HepG2 (cell line): ENCODE measurements around the gene HS3ST2. TPM values are rescaled to one million over a fixed set of nuclear protein-coding genes. Genes with fewer than 3 reads are reported as not detected.

Source experiments
- ARID5B ChIP-seq: IDR thresholded peaks from 2 replicates; pipeline ENCODE4 v1.4.0; 2020; ENCODE audit warnings: mild to moderate bottlenecking, missing genetic modification reagents
- EED ChIP-seq: sonication (generic); formaldehyde crosslinking; IDR thresholded peaks from 2 replicates; pipeline ENCODE4 v1.5.0; 2020; ENCODE audit warnings: mild to moderate bottlenecking, missing genetic modification reagents
- GATAD2A ChIP-seq: IDR thresholded peaks from 2 replicates; pipeline ENCODE4 v1.6.1; 2016
- HDAC2 ChIP-seq: sonication (generic); formaldehyde crosslinking; IDR thresholded peaks from 2 replicates; pipeline ENCODE4 v1.4.0; 2020; ENCODE audit warnings: missing genetic modification reagents
- KAT7 ChIP-seq: IDR thresholded peaks from 2 replicates; pipeline ENCODE4 v1.6.1; 2018; ENCODE audit warnings: borderline replicate concordance, missing compliant biosample characterization
- LCORL ChIP-seq, 2 experiments: fragments of 450-650 bp in 1 of 2; sonication (generic) in 1 of 2; formaldehyde crosslinking in 1 of 2; IDR thresholded peaks; 2 replicates each; pipeline versions ENCODE4 v1.5.0 to v1.6.1; 2017 to 2020; ENCODE audit warnings: antibody characterized with exemption in 1 of 2, missing genetic modification reagents in 1 of 2
- MED1 ChIP-seq: sonication (generic); formaldehyde crosslinking; IDR thresholded peaks from 2 replicates; pipeline ENCODE4 v1.4.0; 2020; ENCODE audit warnings: missing genetic modification reagents
- MNT ChIP-seq: fragments of 450-650 bp; IDR thresholded peaks from 2 replicates; pipeline ENCODE4 v1.6.1; 2016
- NKX3-1 ChIP-seq: sonication (generic); formaldehyde crosslinking; IDR thresholded peaks from 2 replicates; pipeline ENCODE4 v1.5.0; 2020; ENCODE audit warnings: missing genetic modification reagents
- NR2F6 ChIP-seq, 2 experiments: IDR thresholded peaks; 2 replicates each; pipeline ENCODE4 v1.6.1; 2016; ENCODE audit warnings: antibody characterized with exemption in 1 of 2, mild to moderate bottlenecking in 1 of 2
- SAP130 ChIP-seq: IDR thresholded peaks from 2 replicates; pipeline ENCODE4 v1.6.1; 2016; ENCODE audit warnings: low read depth
- ZFP62 ChIP-seq: sonication (generic); formaldehyde crosslinking; IDR thresholded peaks from 2 replicates; pipeline ENCODE4 v1.4.0; 2020; ENCODE audit warnings: missing genetic modification reagents
- ZNF124 ChIP-seq: sonication (generic); formaldehyde crosslinking; IDR thresholded peaks from 2 replicates; pipeline ENCODE4 v1.4.0; 2020; ENCODE audit warnings: missing genetic modification reagents
- ZNF24 ChIP-seq: fragments of 450-650 bp; IDR thresholded peaks from 2 replicates; pipeline ENCODE4 v1.6.1; 2017; ENCODE audit warnings: antibody characterized with exemption, mild to moderate bottlenecking
- ZNF253 ChIP-seq: sonication (generic); formaldehyde crosslinking; IDR thresholded peaks from 2 replicates; pipeline ENCODE4 v1.8.0; 2022; ENCODE audit warnings: mild to moderate bottlenecking, missing genetic modification reagents, borderline replicate concordance
- ZNF350 ChIP-seq: sonication (generic); formaldehyde crosslinking; IDR thresholded peaks from 2 replicates; pipeline ENCODE4 v1.4.0; 2020; ENCODE audit warnings: mild to moderate bottlenecking, low read depth, missing genetic modification reagents, borderline replicate concordance
- ZNF446 ChIP-seq: sonication (generic); formaldehyde crosslinking; IDR thresholded peaks from 2 replicates; pipeline ENCODE4 v1.5.0; 2020; ENCODE audit warnings: mild to moderate bottlenecking, missing genetic modification reagents
- ZNF841 ChIP-seq: sonication (generic); formaldehyde crosslinking; IDR thresholded peaks from 2 replicates; pipeline ENCODE4 v1.8.1; 2023; ENCODE audit warnings: missing genetic modification reagents, borderline replicate concordance
- ZSCAN31 ChIP-seq: sonication (generic); formaldehyde crosslinking; IDR thresholded peaks from 2 replicates; pipeline ENCODE4 v1.5.0; 2020; ENCODE audit warnings: low read depth, mild to moderate bottlenecking, missing genetic modification reagents
- ZXDC ChIP-seq: sonication (generic); formaldehyde crosslinking; IDR thresholded peaks from 2 replicates; pipeline ENCODE4 v1.5.0; 2020; ENCODE audit warnings: mild to moderate bottlenecking, missing genetic modification reagents
- polyA plus RNA-seq, 8 experiments: library from polyadenylated mRNA; depleted of rRNA in 3 of 8; stranded (reverse) in 7 of 8; unstranded in 1 of 8; fragments of >200 nt; fragmentation: Illumina TruSeq in 4 of 8; extraction: Trizol in 4 of 8; gene quantifications; 2 replicates each; pipeline versions ENCODE4 v1.2.1 to v1.2.3, GENCODE V29; 2011 to 2016; ENCODE audit warnings: low read depth in 4 of 8, missing spikeins in 1 of 8, mixed read lengths in 1 of 8; ENCODE audit not compliant: insufficient read depth in 1 of 8
- total RNA-seq, 5 experiments: library from RNA; depleted of rRNA; stranded (reverse); fragments of >200 nt; fragmentation: Illumina TruSeq; extraction: Trizol; gene quantifications; 2 replicates each; pipeline ENCODE4 v1.2.3, GENCODE V29; 2016; ENCODE audit warnings: low read depth in 1 of 5

Gene HS3ST2
- total and polyA plus RNA-seq, 2 of the 13 experiments (the other 11 are each of a cell fraction or from before 2014, with no cell fraction given) = not detected

GRCh38 chr16:22948603-22949368, 134.8 kb downstream of the HS3ST2 start (continued):
- TF ChIP-seq ZSCAN31 (CRISPR knock-in tag) (no peak; the same call in 1 of the 2 replicates), ZNF446 (no peak), ZNF253 (no peak), ZNF350 (CRISPR knock-in tag) (0 out of 2 replicates have a peak, but pooled peaks have one; percentile 32), GATAD2A (0 out of 2 replicates have a peak, but pooled peaks have one; percentile 15), ZNF24 (peak; percentile 98), ZNF841 (CRISPR knock-in tag) (0 out of 2 replicates have a peak, but pooled peaks have one; percentile 17), ZNF124 (CRISPR knock-in tag) (peak; percentile 25; the same call in 1 of the 2 replicates), MNT (peak; percentile 94), SAP130 (CRISPR knock-in tag) (peak; percentile 80), ZXDC (CRISPR knock-in tag) (no peak), ARID5B (CRISPR knock-in tag) (0 out of 2 replicates have a peak, but pooled peaks have one; percentile 39), NKX3-1 (no peak; the same call in 1 of the 2 replicates), HDAC2 (CRISPR knock-in tag) (peak; percentile 34; the same call in 1 of the 2 replicates), NR2F6 (IDR thresholded peaks at IDR 0.05) (no peak), NR2F6 (CRISPR knock-in tag; IDR thresholded peaks at IDR 0.05) (0 out of 2 replicates have a peak, but pooled peaks have one; percentile 36), LCORL (IDR thresholded peaks at IDR 0.05) (no peak), LCORL (CRISPR knock-in tag; IDR thresholded peaks at IDR 0.05) (0 out of 2 replicates have a peak, but pooled peaks have one; percentile 40), MED1 (CRISPR knock-in tag) (peak; percentile 29; the same call in 1 of the 2 replicates), KAT7 (CRISPR knock-in tag) (no peak), ZFP62 (CRISPR knock-in tag) (no peak), EED (CRISPR knock-in tag) (peak; percentile 23; the same call in 1 of the 2 replicates)
